OCI-LY7 (cell line): ENCODE measurements around the gene NSUN4. TPM values are rescaled to one million over a fixed set of nuclear protein-coding genes. Genes with fewer than 3 reads are reported as not detected.
"Not testable (repeated sequence)": the region's sequence is repeated elsewhere in the genome, so short reads cannot be mapped to it uniquely, and the experiment has no call there.

ENCODE experiments used
- BruUV-seq: library from RNA; stranded (reverse); fragments of 400-500 nt; replicated peaks from 2 replicates; lab custom pipeline; 2021; lab: Mats Ljungman, UMichigan
- CTCF ChIA-PET: fragments of 300-600 bp; sonication (Branson Sonifier 250); formaldehyde crosslinking; loops from one replicate; lab custom pipeline; 2022; ENCODE audit warnings: antibody characterized with exemption; ENCODE audit not compliant: unreplicated experiment; lab: Charles Lee
- POLR2A ChIA-PET: fragments of 300-600 bp; sonication (Branson Sonifier 250); formaldehyde crosslinking; loops from one replicate; lab custom pipeline; 2022; ENCODE audit warnings: antibody characterized with exemption; lab: Charles Lee
- DNase-seq: peaks from one replicate; pipeline ENCODE4 v3.0.0-alpha.2; 2015; ENCODE audit warnings: low spot score
- H2AFZ ChIP-seq: fragments of 200-600 bp; sonication (generic), shearing (Covaris generic); 2 replicates; pipeline ENCODE4 v1.6.1; 2014; ENCODE audit warnings: mild to moderate bottlenecking, antibody characterized with exemption, low read length, moderate library complexity
- H3K27ac ChIP-seq: fragments of 200-600 bp; sonication (generic); 2 replicates; pipeline ENCODE4 v1.5.1; 2014; ENCODE audit warnings: mixed run types, low read depth, mild to moderate bottlenecking, moderate library complexity, low read length, inconsistent platforms; ENCODE audit not compliant: poor library complexity, severe bottlenecking
- H3K36me3 ChIP-seq: fragments of 200-600 bp; sonication (generic); 2 replicates; pipeline ENCODE4 v1.6.1; 2014; ENCODE audit warnings: mild to moderate bottlenecking, antibody characterized with exemption, low read length, moderate library complexity, mixed read lengths; ENCODE audit not compliant: insufficient read depth
- H3K4me1 ChIP-seq: fragments of 200-600 bp; sonication (generic); 2 replicates; pipeline ENCODE4 v1.5.1; 2014; ENCODE audit warnings: mild to moderate bottlenecking, low read length; ENCODE audit not compliant: insufficient read depth, poor library complexity, severe bottlenecking
- H3K4me2 ChIP-seq: fragments of 200-600 bp; sonication (generic); 2 replicates; pipeline ENCODE4 v1.6.1; 2014; ENCODE audit warnings: mild to moderate bottlenecking, low read length
- H3K4me3 ChIP-seq: fragments of 200-600 bp; sonication (generic); 2 replicates; pipeline ENCODE4 v1.5.1; 2014; ENCODE audit warnings: mild to moderate bottlenecking, low read depth, low read length; ENCODE audit not compliant: poor library complexity, severe bottlenecking
- H3K79me2 ChIP-seq: fragments of 200-600 bp; sonication (generic); 2 replicates; pipeline ENCODE4 v1.6.1; 2016; ENCODE audit warnings: low read depth, mild to moderate bottlenecking, low read length, moderate library complexity, mixed read lengths; ENCODE audit not compliant: insufficient read depth
- H3K9me2 ChIP-seq: fragments of 200-600 bp; sonication (generic); 2 replicates; pipeline ENCODE4 v1.6.1; 2016; ENCODE audit warnings: mild to moderate bottlenecking, low read length, mixed read lengths; ENCODE audit not compliant: insufficient read depth
- H3K9me3 ChIP-seq: fragments of 200-600 bp; sonication (generic); 2 replicates; pipeline ENCODE4 v1.6.1; 2014; ENCODE audit warnings: mild to moderate bottlenecking, mixed run types, low read length, mixed read lengths
- H4K20me1 ChIP-seq: fragments of 200-600 bp; sonication (generic); 2 replicates; pipeline ENCODE4 v1.6.1; 2014; ENCODE audit warnings: mild to moderate bottlenecking, antibody characterized with exemption, low read length, moderate library complexity, mixed read lengths; ENCODE audit not compliant: insufficient read depth
- CTCF ChIP-seq: fragments of 200-600 bp; sonication (generic); conservative IDR thresholded peaks from 2 replicates; pipeline ENCODE4 v1.5.1; 2014; ENCODE audit warnings: mild to moderate bottlenecking, antibody characterized with exemption, low read length, moderate library complexity, mixed read lengths
- EZH2phosphoT487 ChIP-seq: fragments of 200-600 bp; sonication (generic); IDR thresholded peaks from 2 replicates; pipeline ENCODE4 v1.6.1; 2018; ENCODE audit warnings: low read depth, borderline replicate concordance, mild to moderate bottlenecking, mixed run types, antibody characterized with exemption, low read length, moderate library complexity, mixed read lengths
- intact Hi-C: fragments of 100-400 bp; cut with micrococcal nuclease; formaldehyde crosslinking; loops from one replicate; pipeline ENCODE4 v1.10.0; 2022; ENCODE audit not compliant: unreplicated experiment
- total RNA-seq, 2 experiments: library from RNA; depleted of rRNA in 1 of 2; stranded (reverse); fragments of >200 nt in 1 of 2; shearing (Covaris generic) in 1 of 2; gene quantifications; 2 replicates each; pipeline ENCODE4 v1.2.3, GENCODE V29; 2014 to 2022

NSUN4 gene
- total RNA-seq, 2 experiments from 2014 or later = 26.6 to 33.5 TPM

DNA sequence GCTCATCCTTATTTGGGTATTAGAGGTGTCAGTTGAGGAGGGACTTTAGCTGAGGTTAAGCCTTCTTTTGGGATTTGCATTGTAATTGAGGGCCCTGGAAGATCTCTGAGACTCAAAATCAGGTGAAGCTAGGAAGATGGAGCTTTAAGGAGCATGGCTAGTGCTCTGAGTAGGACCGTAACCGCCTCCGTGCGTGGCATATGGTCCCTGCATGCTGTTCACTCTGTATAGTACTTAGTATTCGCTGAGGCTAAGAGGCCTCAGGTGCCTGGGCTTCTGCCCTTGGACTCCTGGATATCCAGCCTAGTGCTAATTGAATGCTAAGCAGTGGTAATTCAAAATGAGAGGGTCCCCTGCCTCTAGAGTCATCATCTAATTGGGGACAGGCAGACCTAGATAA lies 22.5 kb downstream of the NSUN4 start:
- Histone ChIP-seq H3K9me2 (no peaks in the 10 kb centered on the region), H3K27ac (no peak overlapping the region), H3K4me2 (no peak overlapping the region), H3K36me3 (peaks cover 77% of the 10 kb centered on the region), H3K9me3 (no peaks in the 10 kb centered on the region), H3K4me1 (no peaks in the 10 kb centered on the region), H2AFZ (no peak overlapping the region), H4K20me1 (no peaks in the 10 kb centered on the region), H3K79me2 (no peaks in the 10 kb centered on the region), H3K4me3 (no peak overlapping the region)
- TSS peak; percentile 34 for BruUV-seq
- ChIA-PET CTCF (no interaction called here), POLR2A (interaction anchor here (0.7 kb wide), 1 partner anchor 1782 kb away, joined by 3 read pairs; no protein-coding TSS in a partner anchor)
- TF ChIP-seq CTCF (no peak), EZH2phosphoT487 (no peak)
- DNase-seq = no peak
- intact Hi-C loops = no loop called here

DNA sequence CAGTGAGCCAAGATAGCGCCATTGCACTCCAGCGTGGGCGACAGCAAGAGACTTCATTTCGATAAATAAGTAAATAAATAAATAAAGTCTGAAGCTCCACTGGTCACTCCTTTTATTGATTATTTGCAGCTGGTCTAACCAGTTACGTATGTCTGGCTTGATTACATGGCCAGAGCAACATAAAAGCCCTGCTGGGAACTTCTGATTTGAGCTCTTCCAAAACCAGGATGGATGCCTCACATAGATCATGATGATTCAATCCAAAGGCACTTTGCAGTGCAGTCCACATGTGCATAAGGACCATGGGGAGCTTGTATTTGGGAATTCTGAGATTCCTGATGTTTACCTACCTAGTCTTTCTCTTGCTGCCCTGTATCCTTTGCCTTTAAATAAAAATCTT lies 24.0 kb downstream of the NSUN4 start:
- Histone ChIP-seq H3K79me2 (no peaks in the 10 kb centered on the region), H2AFZ (no peak overlapping the region), H3K9me2 (no peaks in the 10 kb centered on the region), H3K9me3 (no peaks in the 10 kb centered on the region), H3K4me3 (no peak overlapping the region), H3K36me3 (peaks cover 69% of the 10 kb centered on the region), H3K4me2 (no peak overlapping the region), H3K4me1 (no peaks in the 10 kb centered on the region), H4K20me1 (no peaks in the 10 kb centered on the region), H3K27ac (no peak overlapping the region)
- TF ChIP-seq EZH2phosphoT487 = no peak
- TF ChIP-seq CTCF = no peak
- BruUV-seq = no TSS peak
- DNase-seq = no peak
- intact Hi-C loops = no loop called here
- ChIA-PET POLR2A (interaction anchor here (0.5 to 0.7 kb wide), 2 partner anchors 10 to 56 kb away, joined by 3 to 6 read pairs; no protein-coding TSS in a partner anchor), CTCF (no interaction called here)

DNA sequence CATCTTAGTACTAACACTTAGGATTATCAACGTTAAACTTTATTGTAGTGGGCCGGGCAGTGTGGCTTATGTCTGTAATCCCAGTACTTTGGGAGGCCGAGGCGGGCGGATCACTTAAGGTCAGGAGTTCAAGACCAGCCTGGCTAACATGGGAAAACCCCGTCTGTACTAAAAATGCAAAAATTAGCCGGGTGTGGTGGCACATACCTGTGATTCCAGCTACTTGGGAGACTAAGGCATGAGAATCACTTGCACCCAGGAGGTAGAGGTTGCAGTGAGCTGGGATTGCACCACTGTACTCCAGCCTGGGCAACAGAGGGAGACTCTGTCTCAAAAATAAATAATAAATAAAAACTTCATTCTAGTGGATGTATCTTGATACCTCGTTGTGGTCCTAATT lies 25.2 kb downstream of the NSUN4 start:
- H3K4me1 ChIP-seq, CTCF ChIA-PET, POLR2A ChIA-PET, H3K4me3 ChIP-seq, H3K79me2 ChIP-seq, H4K20me1 ChIP-seq, H3K9me3 ChIP-seq, H3K9me2 ChIP-seq, H3K4me2 ChIP-seq, H3K27ac ChIP-seq, intact Hi-C loops, H2AFZ ChIP-seq, DNase-seq, BruUV-seq: not testable (repeated sequence)
- H3K36me3 ChIP-seq = peaks cover 63% of the 10 kb centered on the region
